GM10266 (cell line): ENCODE measurements around the gene MRPS15.

Experiments
- DNase-seq: peaks from one replicate; pipeline ENCODE4 v3.0.0; 2012; ENCODE audit errors: extremely low spot score
- TF ChIP-seq, protein P1 (sequence below): IDR thresholded peaks from 2 replicates; pipeline ENCODE4 v1.5.1; 2012; ENCODE audit warnings: mild to moderate bottlenecking, low read depth; ENCODE audit not compliant: control insufficient read depth, insufficient read depth; ENCODE audit errors: missing control alignments

MRPS15 gene

DNA sequence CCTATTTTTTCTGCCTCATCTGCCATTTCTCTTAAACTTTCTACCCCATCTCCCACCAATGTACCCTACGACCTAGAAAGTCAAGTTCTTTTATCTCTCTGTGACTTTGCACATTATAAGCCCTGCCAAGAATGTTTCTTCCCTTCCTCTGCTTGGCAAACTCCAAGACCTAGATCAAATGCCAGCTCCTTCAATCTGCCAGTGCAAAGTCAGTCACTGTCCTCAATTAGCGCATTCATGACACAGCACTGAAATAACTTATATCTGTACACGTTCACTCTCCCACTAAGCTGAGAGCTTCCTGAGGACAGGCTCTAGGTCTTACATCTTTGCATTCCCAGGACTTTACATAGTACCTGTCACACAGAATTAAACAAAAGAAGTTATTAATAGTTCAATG is 45.0 kb downstream of the MRPS15 start:
- TF ChIP-seq, protein P1, sequence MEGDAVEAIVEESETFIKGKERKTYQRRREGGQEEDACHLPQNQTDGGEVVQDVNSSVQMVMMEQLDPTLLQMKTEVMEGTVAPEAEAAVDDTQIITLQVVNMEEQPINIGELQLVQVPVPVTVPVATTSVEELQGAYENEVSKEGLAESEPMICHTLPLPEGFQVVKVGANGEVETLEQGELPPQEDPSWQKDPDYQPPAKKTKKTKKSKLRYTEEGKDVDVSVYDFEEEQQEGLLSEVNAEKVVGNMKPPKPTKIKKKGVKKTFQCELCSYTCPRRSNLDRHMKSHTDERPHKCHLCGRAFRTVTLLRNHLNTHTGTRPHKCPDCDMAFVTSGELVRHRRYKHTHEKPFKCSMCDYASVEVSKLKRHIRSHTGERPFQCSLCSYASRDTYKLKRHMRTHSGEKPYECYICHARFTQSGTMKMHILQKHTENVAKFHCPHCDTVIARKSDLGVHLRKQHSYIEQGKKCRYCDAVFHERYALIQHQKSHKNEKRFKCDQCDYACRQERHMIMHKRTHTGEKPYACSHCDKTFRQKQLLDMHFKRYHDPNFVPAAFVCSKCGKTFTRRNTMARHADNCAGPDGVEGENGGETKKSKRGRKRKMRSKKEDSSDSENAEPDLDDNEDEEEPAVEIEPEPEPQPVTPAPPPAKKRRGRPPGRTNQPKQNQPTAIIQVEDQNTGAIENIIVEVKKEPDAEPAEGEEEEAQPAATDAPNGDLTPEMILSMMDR: no peak
- no peak for DNase-seq

DNA sequence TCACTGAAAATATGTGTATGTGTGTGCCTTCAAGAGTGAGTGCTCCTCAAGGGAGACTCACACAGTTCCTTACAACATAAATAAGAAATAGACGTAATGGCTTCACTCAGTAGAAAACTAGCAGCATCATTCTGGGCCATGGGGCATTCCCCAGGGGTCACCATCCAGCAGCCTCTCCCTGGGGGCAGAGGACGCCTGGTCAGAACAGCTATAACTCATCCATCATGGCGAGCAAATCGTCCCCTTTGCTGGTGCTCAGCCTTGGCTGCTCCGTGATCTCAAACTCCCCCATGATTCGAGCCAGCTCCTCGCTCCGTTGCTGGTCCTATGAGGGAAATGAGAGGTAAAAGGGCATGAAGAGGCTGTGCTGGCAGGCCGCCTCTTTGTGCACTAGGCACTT is 46.3 kb downstream of the MRPS15 start:
- TF ChIP-seq, protein P1: no peak
- DNase-seq: no peak

DNA sequence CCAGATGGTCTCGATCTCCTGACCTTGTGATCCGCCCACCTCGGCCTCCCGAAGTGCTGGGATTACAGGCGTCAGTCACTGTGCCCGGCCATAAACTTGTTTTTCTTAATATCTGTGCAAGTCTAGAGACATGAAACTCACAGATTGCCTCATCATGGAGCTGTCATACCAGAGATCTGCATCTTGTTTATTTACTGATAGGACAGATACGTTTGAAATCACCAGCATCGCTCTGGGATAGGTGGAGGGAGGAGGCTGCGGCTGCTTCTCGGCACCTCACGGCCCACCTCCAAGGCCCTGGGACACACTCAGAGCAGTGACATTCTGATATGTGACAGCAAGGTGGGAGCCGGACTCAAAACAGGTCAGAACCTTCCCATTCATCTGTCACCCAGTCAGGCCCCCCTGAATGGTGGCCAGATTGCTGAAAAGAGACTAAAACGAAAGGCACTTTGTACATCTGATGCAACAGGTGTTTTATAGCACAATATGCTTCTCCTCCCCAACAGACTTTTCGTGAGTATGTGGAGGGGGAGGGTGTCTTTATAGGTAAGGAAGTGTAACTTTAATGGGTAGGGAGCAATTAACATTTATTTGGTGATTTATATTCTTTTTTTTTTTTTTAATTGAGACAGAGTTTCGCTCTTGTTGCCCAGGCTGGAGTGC is 48.4 kb downstream of the MRPS15 start:
- DNase-seq: no peak
- TF ChIP-seq, protein P1: no peak

DNA sequence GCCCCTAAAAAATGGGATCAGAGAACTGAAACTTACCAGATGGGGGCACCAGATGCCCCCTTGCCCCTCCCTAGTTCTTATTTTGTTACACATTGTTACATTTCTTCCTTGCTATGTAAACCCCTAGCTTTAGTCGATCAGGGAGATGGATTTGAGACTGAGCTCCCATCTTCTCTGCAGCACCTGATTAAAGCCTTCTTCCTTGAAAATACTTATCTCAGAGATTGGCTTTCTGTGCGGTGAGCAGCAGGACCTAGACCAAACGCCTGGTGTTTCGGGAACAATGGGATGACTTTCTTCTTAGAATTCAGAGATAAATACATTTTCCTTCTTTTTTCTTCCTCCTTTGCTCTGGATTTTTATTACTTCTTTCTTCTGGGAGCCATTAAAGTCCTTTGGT is 49.8 kb downstream of the MRPS15 start:
- TF ChIP-seq, protein P1: no peak

DNA sequence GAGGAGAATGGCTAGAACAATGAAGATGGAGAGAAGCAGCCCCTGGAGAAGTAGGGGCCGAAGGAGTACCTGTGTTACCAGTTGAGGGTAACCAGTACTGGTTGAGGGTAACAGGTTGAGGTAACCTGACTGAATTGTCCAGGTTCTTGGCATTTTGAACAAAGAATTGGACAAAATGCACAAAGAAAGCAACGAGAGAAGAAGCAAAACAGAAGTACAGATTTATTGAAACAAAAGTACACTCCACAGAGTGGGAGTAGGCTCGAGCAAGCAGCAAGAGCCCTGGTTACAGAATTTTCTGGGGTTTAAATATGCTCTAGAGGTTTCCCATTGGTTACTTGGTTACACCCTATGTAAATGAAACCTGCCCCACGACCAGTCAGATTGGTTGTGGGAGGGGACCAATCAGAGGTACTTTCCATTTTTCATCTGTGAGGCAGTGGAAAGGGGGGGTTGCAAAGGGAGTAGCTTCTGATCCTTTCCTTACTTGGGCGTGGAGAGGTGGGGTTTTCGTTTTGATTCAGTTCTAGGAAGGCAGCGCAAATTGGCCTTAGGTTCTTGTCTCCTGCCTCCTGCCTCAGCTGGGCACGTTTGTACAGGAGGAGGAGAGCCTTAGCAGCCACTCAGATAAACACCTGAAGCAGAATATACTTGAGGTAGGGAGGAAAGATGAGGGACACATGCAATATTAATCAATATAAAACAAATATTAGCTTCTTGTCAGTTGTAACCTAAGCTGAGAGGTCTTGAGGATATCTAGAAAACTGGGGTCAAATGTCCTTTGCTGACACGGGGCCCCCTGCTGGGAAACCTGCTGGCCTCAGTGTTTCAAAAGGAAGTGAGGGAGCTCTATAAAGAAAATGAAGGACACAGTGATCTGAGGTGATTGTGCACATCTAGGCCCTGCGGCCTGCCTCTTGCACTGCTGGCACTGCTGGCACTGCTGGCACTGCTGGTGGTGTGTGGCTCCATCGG is 52.2 kb downstream of the MRPS15 start:
- TF ChIP-seq, protein P1: no peak
- DNase-seq: no peak

More for the DNA sequence above, 49.8 kb downstream of the MRPS15 start:
- DNase-seq: no peak

DNA sequence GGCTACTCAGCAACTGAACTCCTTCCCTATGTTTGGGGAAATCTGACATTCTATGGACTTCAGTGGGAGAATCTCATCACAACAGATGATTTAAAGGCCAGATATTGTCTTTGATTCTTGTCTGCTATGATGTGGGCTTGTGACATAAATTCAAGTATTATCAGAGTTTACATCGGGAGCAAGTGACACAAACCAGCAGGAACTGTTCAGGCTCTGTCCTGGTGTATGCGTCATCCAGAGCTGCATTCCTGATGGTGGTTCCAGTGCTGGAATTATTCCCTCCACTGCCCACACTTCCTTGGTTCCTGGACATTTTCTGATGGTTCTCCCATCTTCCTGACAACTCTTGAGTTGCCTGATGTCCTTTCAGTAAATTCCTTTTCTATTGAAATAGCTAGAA is 55.7 kb downstream of the MRPS15 start:
- TF ChIP-seq, protein P1: no peak
- no peak for DNase-seq

DNA sequence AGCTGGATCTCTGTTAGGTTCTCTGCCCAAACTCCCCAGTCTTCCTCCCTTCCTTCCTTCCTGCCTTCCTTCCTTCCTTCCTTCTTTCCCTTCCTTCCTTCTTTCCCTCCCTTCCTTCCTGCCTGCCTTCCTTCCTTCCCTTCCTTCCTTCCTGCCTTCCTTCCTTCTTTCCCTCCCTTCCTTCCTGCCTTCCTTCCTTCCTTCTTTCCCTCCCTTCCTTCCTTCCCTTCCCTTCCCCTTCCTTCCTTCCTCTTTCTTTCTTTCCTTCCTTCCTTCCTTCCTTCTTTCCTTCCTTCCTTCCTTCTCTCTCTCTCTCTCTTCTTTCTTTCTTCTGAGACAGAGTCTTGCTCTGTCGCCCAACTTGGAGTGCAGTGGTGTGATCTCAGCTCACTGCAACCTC is 57.7 kb downstream of the MRPS15 start:
- TF ChIP-seq, protein P1: no peak
- DNase-seq: no peak
